HepG2 (cell line): ENCODE data around the gene PTCRA. TPM values are rescaled to one million over a fixed set of nuclear protein-coding genes. Genes with fewer than 3 reads are reported as not detected.

Experiments used
- ARNT2 ChIP-seq: sonication (generic); formaldehyde crosslinking; IDR thresholded peaks from 2 replicates; pipeline ENCODE4 v1.8.0; 2022; ENCODE audit warnings: mild to moderate bottlenecking, low read depth, missing genetic modification reagents, moderate library complexity
- BRCA1 ChIP-seq: sonication (generic); formaldehyde crosslinking; IDR thresholded peaks from 2 replicates; pipeline ENCODE4 v1.4.0; 2020; ENCODE audit warnings: missing genetic modification reagents
- CHD2 ChIP-seq: IDR thresholded peaks from 2 replicates; pipeline ENCODE4 v1.6.1; 2011; ENCODE audit warnings: low read depth, low read length, improper control_type of control experiment
- DDIT3 ChIP-seq: sonication (generic); formaldehyde crosslinking; IDR thresholded peaks from 2 replicates; pipeline ENCODE4 v1.4.0; 2020; ENCODE audit warnings: mild to moderate bottlenecking, missing genetic modification reagents
- DZIP1 ChIP-seq: sonication (generic); formaldehyde crosslinking; IDR thresholded peaks from 2 replicates; pipeline ENCODE4 v1.5.0; 2020; ENCODE audit warnings: mild to moderate bottlenecking, missing genetic modification reagents
- FOXM1 ChIP-seq: sonication (generic); formaldehyde crosslinking; IDR thresholded peaks from 2 replicates; pipeline ENCODE4 v1.5.0; 2020; ENCODE audit warnings: missing genetic modification reagents
- FOXO1 ChIP-seq: sonication (generic); formaldehyde crosslinking; IDR thresholded peaks from 2 replicates; pipeline ENCODE4 v1.4.0; 2020; ENCODE audit warnings: missing genetic modification reagents
- IKZF1 ChIP-seq: fragments of 450-650 bp; IDR thresholded peaks from 2 replicates; pipeline ENCODE4 v1.7.1; 2016
- MNT ChIP-seq: fragments of 450-650 bp; IDR thresholded peaks from 2 replicates; pipeline ENCODE4 v1.6.1; 2016
- MXD4 ChIP-seq: IDR thresholded peaks from 2 replicates; pipeline ENCODE4 v1.6.1; 2016; ENCODE audit warnings: mild to moderate bottlenecking, missing biosample characterization, missing genetic modification reagents
- REL ChIP-seq: sonication (generic); formaldehyde crosslinking; conservative IDR thresholded peaks from 2 replicates; pipeline ENCODE4 v1.8.0; 2022; ENCODE audit warnings: mild to moderate bottlenecking, missing genetic modification reagents, moderate library complexity
- REXO4 ChIP-seq: sonication (generic); formaldehyde crosslinking; IDR thresholded peaks from 2 replicates; pipeline ENCODE4 v1.8.0; 2022; ENCODE audit warnings: missing genetic modification reagents, mild to moderate bottlenecking, borderline replicate concordance
- SMC3 ChIP-seq: IDR thresholded peaks from 2 replicates; pipeline ENCODE4 v1.6.1; 2011; ENCODE audit warnings: low read length, improper control_type of control experiment
- SNRNP70 ChIP-seq: fragments of 200-400 bp; formaldehyde crosslinking; IDR thresholded peaks from 2 replicates; pipeline ENCODE4 v1.6.1; 2017; ENCODE audit warnings: mild to moderate bottlenecking, low read depth, low read length, moderate library complexity
- TAF1 ChIP-seq: sonication (generic); formaldehyde crosslinking; IDR thresholded peaks from 2 replicates; pipeline ENCODE4 v1.4.0; 2020; ENCODE audit warnings: missing genetic modification reagents
- TARDBP ChIP-seq: sonication (generic); formaldehyde crosslinking; IDR thresholded peaks from 2 replicates; pipeline ENCODE4 v1.8.0; 2022; ENCODE audit warnings: mild to moderate bottlenecking, missing genetic modification reagents
- THAP8 ChIP-seq: sonication (generic); formaldehyde crosslinking; IDR thresholded peaks from 2 replicates; pipeline ENCODE4 v1.5.1; 2020; ENCODE audit warnings: missing genetic modification reagents, mild to moderate bottlenecking, borderline replicate concordance
- ZBTB7A ChIP-seq: sonication (generic); formaldehyde crosslinking; IDR thresholded peaks from 2 replicates; pipeline ENCODE4 v1.8.0; 2022; ENCODE audit warnings: mild to moderate bottlenecking, missing genetic modification reagents
- ZC3H13 ChIP-seq: sonication (generic); formaldehyde crosslinking; IDR thresholded peaks from 2 replicates; pipeline ENCODE4 v1.8.1; 2023; ENCODE audit warnings: mild to moderate bottlenecking, missing genetic modification reagents, moderate library complexity
- ZNF138 ChIP-seq: sonication (generic); formaldehyde crosslinking; IDR thresholded peaks from 2 replicates; pipeline ENCODE4 v1.5.0; 2020; ENCODE audit warnings: mild to moderate bottlenecking, low read depth, missing genetic modification reagents
- ZNF17 ChIP-seq: sonication (generic); formaldehyde crosslinking; IDR thresholded peaks from 2 replicates; pipeline ENCODE4 v1.5.0; 2020; ENCODE audit warnings: mild to moderate bottlenecking, missing genetic modification reagents
- ZNF224 ChIP-seq: sonication (generic); formaldehyde crosslinking; IDR thresholded peaks from 2 replicates; pipeline ENCODE4 v1.5.0; 2020; ENCODE audit warnings: mild to moderate bottlenecking, missing genetic modification reagents
- ZNF557 ChIP-seq: sonication (generic); formaldehyde crosslinking; IDR thresholded peaks from 2 replicates; pipeline ENCODE4 v1.4.0; 2020; ENCODE audit warnings: missing genetic modification reagents
- ZNF644 ChIP-seq: IDR thresholded peaks from 2 replicates; pipeline ENCODE4 v1.6.1; 2016; ENCODE audit warnings: low read depth
- polyA plus RNA-seq, 8 experiments: library from polyadenylated mRNA; depleted of rRNA in 3 of 8; stranded (reverse) in 7 of 8; unstranded in 1 of 8; fragments of >200 nt; fragmentation: Illumina TruSeq in 4 of 8; extraction: Trizol in 4 of 8; gene quantifications; 2 replicates each; pipeline versions ENCODE4 v1.2.1 to v1.2.3, GENCODE V29; 2011 to 2016; ENCODE audit warnings: low read depth in 4 of 8, missing spikeins in 1 of 8, mixed read lengths in 1 of 8; ENCODE audit not compliant: insufficient read depth in 1 of 8
- total RNA-seq, 5 experiments: library from RNA; depleted of rRNA; stranded (reverse); fragments of >200 nt; fragmentation: Illumina TruSeq; extraction: Trizol; gene quantifications; 2 replicates each; pipeline ENCODE4 v1.2.3, GENCODE V29; 2016; ENCODE audit warnings: low read depth in 1 of 5
- TF ChIP-seq, protein P1 (sequence below): sonication (generic); formaldehyde crosslinking; IDR thresholded peaks from 2 replicates; pipeline ENCODE4 v1.5.1; 2020; ENCODE audit warnings: mild to moderate bottlenecking, missing genetic modification reagents

PTCRA gene
- total and polyA plus RNA-seq, 2 of the 13 experiments (the other 11 are each of a cell fraction or from before 2014, with no cell fraction given) = not detected

GRCh38 chr6:42877695-42878094, 38.2 kb upstream of the PTCRA start (continued):
- TF ChIP-seq DZIP1 (CRISPR knock-in tag) (no peak), DDIT3 (CRISPR knock-in tag) (no peak), MNT (peak; percentile 50; the same call in 1 of the 2 replicates), SNRNP70 (no peak), ZBTB7A (CRISPR knock-in tag) (no peak), ZNF138 (CRISPR knock-in tag) (no peak), CHD2 (no peak), ZNF17 (CRISPR knock-in tag) (no peak), ZC3H13 (CRISPR knock-in tag) (no peak), REL (CRISPR knock-in tag) (no peak), SMC3 (no peak), IKZF1 (no peak), ARNT2 (no peak), FOXM1 (no peak), FOXO1 (no peak; the same call in 1 of the 2 replicates), TAF1 (CRISPR knock-in tag) (0 out of 2 replicates have a peak, but pooled peaks have one; percentile 48), MXD4 (CRISPR knock-in tag) (no peak), ZNF644 (CRISPR knock-in tag) (peak; percentile 65), THAP8 (CRISPR knock-in tag) (no peak), TARDBP (CRISPR knock-in tag) (no peak), BRCA1 (CRISPR knock-in tag) (no peak), ZNF557 (CRISPR knock-in tag) (no peak), REXO4 (CRISPR knock-in tag) (no peak), ZNF224 (CRISPR knock-in tag) (no peak)
- TF ChIP-seq, protein P1, sequence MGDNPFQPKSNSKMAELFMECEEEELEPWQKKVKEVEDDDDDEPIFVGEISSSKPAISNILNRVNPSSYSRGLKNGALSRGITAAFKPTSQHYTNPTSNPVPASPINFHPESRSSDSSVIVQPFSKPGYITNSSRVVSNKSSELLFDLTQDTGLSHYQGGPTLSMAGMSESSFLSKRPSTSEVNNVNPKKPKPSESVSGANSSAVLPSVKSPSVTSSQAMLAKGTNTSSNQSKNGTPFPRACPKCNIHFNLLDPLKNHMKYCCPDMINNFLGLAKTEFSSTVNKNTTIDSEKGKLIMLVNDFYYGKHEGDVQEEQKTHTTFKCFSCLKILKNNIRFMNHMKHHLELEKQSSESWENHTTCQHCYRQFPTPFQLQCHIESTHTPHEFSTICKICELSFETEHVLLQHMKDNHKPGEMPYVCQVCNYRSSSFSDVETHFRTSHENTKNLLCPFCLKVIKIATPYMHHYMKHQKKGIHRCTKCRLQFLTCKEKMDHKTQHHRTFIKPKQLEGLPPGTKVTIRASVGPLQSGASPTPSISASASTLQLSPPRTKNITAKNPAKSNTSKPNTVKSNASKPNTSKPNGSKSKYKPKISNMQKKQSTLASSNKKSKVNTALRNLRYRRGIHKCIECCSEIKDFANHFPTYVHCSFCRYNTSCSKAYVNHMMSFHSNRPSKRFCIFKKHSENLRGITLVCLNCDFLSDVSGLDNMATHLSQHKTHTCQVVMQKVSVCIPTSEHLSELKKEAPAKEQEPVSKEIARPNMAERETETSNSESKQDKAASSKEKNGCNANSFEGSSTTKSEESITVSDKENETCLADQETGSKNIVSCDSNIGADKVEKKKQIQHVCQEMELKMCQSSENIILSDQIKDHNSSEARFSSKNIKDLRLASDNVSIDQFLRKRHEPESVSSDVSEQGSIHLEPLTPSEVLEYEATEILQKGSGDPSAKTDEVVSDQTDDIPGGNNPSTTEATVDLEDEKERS (CRISPR knock-in tag) = no peak
